ENCODE results near the gene NEB.

- TF ChIP-seq POLR2A (IDR thresholded peaks at IDR 0.05) (no peak), CTCF (IDR thresholded peaks at IDR 0.05) (no peak), POLR2AphosphoS5 (IDR thresholded peaks at IDR 0.05) (no peak)
These were observed 25.5 kb downstream of the NEB start for GRCh38 chr2:151708788-151709187.
